Bronchial epithelial cell (primary cell): ENCODE data around the gene FBXO15. TPM values are rescaled to one million over a fixed set of nuclear protein-coding genes. Genes with fewer than 3 reads are reported as not detected.

Experiments
- DNase-seq: peaks from one replicate; pipeline ENCODE4 v3.0.0-alpha.2; 2010; ENCODE audit warnings: low read depth
- FAIRE-seq: peaks from 2 replicates; lab custom pipeline; 2011; peaks lifted over from hg19 to GRCh38; lab: Jason Lieb, UNC
- H3K27me3 ChIP-seq: 2 replicates; pipeline ENCODE4 v1.5.1; 2011; ENCODE audit warnings: low read length; ENCODE audit not compliant: control insufficient read depth, insufficient read depth
- H3K36me3 ChIP-seq: 2 replicates; pipeline ENCODE4 v1.5.1; 2011; ENCODE audit warnings: low read length; ENCODE audit not compliant: control insufficient read depth, insufficient read depth
- H3K4me3 ChIP-seq: 2 replicates; pipeline ENCODE4 v1.5.1; 2011; ENCODE audit warnings: mild to moderate bottlenecking, low read depth, low read length, control low read depth
- total RNA-seq: library from RNA; depleted of rRNA; stranded (reverse); fragments of >200 nt; gene quantifications from 2 replicates; pipeline ENCODE4 v1.2.1, GENCODE V29; 2014
- TF ChIP-seq, protein P1 (sequence below): IDR thresholded peaks from 2 replicates; pipeline ENCODE4 v1.5.1; 2011; ENCODE audit warnings: mild to moderate bottlenecking, moderate library complexity, low read length, control low read depth, inconsistent platforms; ENCODE audit not compliant: insufficient read depth, severe bottlenecking

The FBXO15 gene
- total RNA-seq, 1 donor from 2014 or later, result not detected

DNA sequence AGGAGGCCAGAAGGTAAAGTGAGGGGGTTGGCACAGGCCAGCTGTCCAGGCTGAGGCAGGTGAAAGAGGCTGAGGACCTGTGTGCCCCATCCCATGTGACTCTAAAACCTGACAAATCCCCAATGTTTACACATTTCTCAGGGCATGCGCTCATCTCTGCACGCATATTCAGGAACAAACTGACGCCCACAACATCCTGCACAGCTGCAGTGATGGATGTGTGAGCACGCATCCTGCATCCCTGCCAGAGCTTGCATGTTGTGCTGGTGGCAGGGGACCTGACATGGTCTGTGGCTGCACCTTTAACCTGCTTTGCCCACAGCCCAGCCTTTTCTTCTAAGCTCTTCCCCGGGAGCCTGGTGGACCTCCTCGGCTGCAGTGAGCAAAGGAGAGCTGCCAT is 83.1 kb downstream of the FBXO15 start:
- FAIRE-seq, result no peak
- no peak overlapping the region for H3K4me3 ChIP-seq
- no peak for DNase-seq
- no peaks in the 10 kb centered on the region for H3K27me3 ChIP-seq
- TF ChIP-seq, protein P1, sequence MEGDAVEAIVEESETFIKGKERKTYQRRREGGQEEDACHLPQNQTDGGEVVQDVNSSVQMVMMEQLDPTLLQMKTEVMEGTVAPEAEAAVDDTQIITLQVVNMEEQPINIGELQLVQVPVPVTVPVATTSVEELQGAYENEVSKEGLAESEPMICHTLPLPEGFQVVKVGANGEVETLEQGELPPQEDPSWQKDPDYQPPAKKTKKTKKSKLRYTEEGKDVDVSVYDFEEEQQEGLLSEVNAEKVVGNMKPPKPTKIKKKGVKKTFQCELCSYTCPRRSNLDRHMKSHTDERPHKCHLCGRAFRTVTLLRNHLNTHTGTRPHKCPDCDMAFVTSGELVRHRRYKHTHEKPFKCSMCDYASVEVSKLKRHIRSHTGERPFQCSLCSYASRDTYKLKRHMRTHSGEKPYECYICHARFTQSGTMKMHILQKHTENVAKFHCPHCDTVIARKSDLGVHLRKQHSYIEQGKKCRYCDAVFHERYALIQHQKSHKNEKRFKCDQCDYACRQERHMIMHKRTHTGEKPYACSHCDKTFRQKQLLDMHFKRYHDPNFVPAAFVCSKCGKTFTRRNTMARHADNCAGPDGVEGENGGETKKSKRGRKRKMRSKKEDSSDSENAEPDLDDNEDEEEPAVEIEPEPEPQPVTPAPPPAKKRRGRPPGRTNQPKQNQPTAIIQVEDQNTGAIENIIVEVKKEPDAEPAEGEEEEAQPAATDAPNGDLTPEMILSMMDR, result no peak
- H3K36me3 ChIP-seq, result no peaks in the 10 kb centered on the region

DNA sequence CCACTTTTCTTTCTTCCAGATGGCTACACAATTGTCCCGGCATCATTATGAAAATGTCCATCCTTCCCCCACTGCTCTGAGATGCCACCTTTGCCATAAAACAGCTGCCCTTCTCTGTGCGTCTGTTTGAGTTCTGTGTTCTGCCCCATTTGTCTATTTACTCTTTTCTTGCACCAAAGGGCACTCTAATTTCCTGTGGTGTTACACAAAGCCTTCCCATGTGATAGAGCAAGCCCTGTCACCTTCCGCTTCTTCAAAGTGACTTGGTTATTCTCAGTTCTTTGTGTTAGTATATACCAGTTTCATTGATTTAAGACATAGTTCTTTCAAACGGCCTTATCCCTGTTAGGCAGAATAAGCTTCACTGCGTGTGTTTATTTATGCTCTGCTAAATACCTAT is 84.1 kb downstream of the FBXO15 start:
- no peak for FAIRE-seq
- Histone ChIP-seq H3K4me3 (no peak overlapping the region), H3K36me3 (no peaks in the 10 kb centered on the region), H3K27me3 (no peaks in the 10 kb centered on the region)
- TF ChIP-seq, protein P1, result no peak
- no peak for DNase-seq

DNA sequence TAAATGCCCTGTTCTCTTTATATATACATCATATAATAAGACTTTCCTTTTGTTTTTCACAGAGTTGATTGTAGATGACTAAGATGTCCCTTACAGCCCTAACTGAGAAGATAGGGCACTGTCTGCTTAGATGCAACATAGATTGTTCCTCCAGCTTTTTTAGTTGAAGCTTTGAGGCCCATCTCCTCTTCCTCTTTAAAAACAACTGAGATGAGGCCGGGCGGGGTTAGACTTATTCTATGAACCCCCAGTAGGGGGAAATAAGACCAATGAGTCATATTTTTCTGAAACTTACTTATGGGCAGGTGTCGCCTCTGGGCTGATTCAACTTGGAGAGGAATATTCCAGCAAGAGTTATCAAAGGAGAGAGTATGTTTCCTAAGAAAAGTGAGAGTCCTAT is 84.6 kb downstream of the FBXO15 start:
- no peak for DNase-seq
- H3K4me3 ChIP-seq, result no peak overlapping the region
- TF ChIP-seq, protein P1, result no peak
- H3K27me3 ChIP-seq, result no peaks in the 10 kb centered on the region
- H3K36me3 ChIP-seq, result no peaks in the 10 kb centered on the region
- FAIRE-seq, result no peak

DNA sequence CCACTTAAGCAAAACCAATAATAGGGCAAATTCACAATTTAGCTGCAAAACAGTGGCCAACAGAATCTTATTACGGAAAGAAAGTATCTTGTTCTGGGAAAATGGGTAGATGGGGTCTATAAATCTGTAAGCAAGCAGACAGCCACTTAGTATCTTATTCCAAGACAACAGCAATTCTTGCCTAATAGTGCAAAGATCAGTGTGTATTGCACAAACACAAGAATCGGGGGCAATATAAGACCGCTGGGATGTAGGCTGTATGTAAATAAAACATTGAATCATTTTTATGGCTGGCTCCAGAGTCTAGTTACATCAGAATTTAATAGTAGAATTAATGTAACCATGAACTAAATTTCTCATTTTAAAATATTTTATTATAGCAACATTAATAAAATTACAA is 85.6 kb downstream of the FBXO15 start:
- Histone ChIP-seq H3K36me3 (no peaks in the 10 kb centered on the region), H3K27me3 (no peaks in the 10 kb centered on the region), H3K4me3 (no peak overlapping the region)
- DNase-seq (no peak), FAIRE-seq (no peak)
- TF ChIP-seq, protein P1, result no peak

DNA sequence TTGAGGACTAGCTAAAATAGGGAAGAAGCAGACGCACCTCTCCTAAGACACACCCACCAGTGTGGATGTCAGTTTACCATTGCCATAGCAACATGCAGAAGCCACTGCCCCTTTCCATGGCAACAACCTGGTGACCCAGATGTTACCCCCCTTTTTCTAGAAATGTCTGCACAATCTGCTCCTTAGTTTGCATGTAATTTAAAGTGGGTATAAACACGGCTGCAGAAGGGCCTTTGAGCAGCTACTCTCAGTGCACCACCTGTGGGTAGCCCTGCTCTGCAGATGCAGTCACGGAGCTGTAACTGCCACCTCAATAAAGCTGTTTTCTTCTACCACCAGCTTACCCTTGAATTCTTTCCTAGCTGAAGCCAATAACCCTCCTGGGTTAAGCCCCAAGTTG is 87.1 kb downstream of the FBXO15 start:
- Histone ChIP-seq H3K4me3 (no peak overlapping the region), H3K27me3 (no peaks in the 10 kb centered on the region), H3K36me3 (no peaks in the 10 kb centered on the region)
- TF ChIP-seq, protein P1, result no peak
- no peak for FAIRE-seq
- no peak for DNase-seq

DNA sequence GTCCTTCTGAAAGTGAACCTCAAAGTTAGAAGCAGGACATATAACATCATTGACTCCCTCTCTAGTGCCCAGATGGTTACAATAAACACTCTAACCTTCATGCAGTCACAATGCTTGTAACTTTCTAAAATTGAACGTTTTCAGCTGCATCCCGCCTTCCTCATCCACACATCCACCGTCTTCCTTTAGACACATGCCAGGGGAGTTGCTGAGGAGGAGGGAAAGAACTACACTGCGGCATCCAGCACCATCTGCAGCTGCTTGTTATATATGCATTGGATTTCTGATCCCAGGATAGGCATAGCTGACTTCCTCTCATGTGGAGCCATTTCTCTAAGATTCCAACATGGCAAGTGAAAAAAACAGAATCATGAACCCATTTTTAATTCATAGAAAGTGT is 96.8 kb downstream of the FBXO15 start:
- TF ChIP-seq, protein P1, result no peak
- Histone ChIP-seq H3K36me3 (no peaks in the 10 kb centered on the region), H3K27me3 (no peaks in the 10 kb centered on the region), H3K4me3 (no peak overlapping the region)
- FAIRE-seq (no peak), DNase-seq (no peak)
